ENCODE data around the gene PRDM16. TPM values are rescaled to one million over a fixed set of nuclear protein-coding genes. Genes with fewer than 3 reads are reported as not detected.
A peak's percentile ranks its signal among the peaks of the same experiment; 100 is the strongest.

The PRDM16 gene
- total and polyA plus RNA-seq, 2 of the 13 experiments (the other 11 are each of a cell fraction or from before 2014, with no cell fraction given), result 0.15 to 0.81 TPM

DNA sequence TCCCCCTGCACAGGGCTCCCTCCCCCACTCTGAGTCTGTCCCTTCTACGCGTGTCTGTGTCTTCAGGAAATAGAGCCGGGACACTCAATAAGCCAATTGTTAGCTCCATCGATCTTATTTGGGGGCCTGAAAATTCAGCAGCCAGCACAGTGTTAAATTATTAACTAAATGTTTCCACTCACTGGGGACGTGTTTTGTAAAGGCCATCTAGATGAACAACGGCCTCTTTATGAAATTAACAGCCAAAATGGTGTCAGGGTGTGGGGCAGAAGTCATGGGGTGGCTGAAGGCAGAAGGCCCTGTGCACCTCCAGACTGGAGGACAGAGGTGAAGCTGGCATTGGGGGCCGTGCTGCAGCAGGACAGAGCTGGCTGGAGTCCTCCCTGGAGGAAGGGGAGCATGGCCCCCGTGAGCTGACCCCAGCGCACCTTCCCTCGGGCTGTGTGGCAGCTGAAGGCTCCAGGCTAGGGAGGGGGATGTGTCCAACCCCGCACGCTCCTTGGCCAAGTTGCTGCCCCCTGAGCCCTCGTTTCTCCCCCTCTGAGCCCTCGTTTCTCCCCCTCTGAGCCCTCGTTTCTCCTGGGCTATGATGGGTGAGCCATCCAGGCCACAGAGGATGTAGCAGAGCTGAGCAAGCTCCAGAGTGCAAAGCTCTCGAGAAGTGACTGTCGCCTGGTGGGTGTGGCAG, 271.7 kb downstream of the PRDM16 start (continued):
- no peak for TF ChIP-seq PRMT3 (CRISPR knock-in tag; IDR thresholded peaks at IDR 0.05; ENCODE audit: borderline replicate concordance, low read depth)
- no peak for TF ChIP-seq DNMT1 (CRISPR knock-in tag; IDR thresholded peaks at IDR 0.05)
- peak; percentile 90 for TF ChIP-seq SALL2 (CRISPR knock-in tag; IDR thresholded peaks at IDR 0.05)
- no peak for TF ChIP-seq KAT7 (CRISPR knock-in tag; IDR thresholded peaks at IDR 0.05; ENCODE audit: borderline replicate concordance)
- no peak for TF ChIP-seq SNRNP70 (IDR thresholded peaks at IDR 0.05; ENCODE audit: low read depth, low read length)
- TF ChIP-seq, protein P1, sequence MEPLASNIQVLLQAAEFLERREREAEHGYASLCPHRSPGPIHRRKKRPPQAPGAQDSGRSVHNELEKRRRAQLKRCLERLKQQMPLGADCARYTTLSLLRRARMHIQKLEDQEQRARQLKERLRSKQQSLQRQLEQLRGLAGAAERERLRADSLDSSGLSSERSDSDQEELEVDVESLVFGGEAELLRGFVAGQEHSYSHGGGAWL (CRISPR knock-in tag; IDR thresholded peaks at IDR 0.05), result no peak
- TF ChIP-seq ZNF75D (CRISPR knock-in tag; IDR thresholded peaks at IDR 0.05; ENCODE audit: borderline replicate concordance), result no peak
- TF ChIP-seq CEBPB (IDR thresholded peaks at IDR 0.05; ENCODE audit: borderline replicate concordance, low read depth, low read length), result no peak
- TF ChIP-seq SP4 (CRISPR knock-in tag; IDR thresholded peaks at IDR 0.05), result no peak; the same call in 1 of the 2 replicates
- TF ChIP-seq ISL2 (CRISPR knock-in tag; IDR thresholded peaks at IDR 0.05), result peak; percentile 62; the same call in 1 of the 2 replicates
- no peak for TF ChIP-seq ZNF180 (CRISPR knock-in tag; IDR thresholded peaks at IDR 0.05; ENCODE audit: borderline replicate concordance, low read depth)
- 0 out of 2 replicates have a peak, but pooled peaks have one; percentile 15 for TF ChIP-seq SOX13 (IDR thresholded peaks at IDR 0.05)
- peak in 1 of 2 experiments; percentile 71; a peak in 2 of 4 replicates for TF ChIP-seq SOX13 (CRISPR knock-in tag; conservative IDR thresholded peaks at IDR 0.05 in 1 of 2, IDR thresholded peaks at IDR 0.05 in 1 of 2)
- TF ChIP-seq XRCC5 (optimal IDR thresholded peaks at IDR 0.05; ENCODE audit: low read length), result no peak
- TF ChIP-seq, protein P2, sequence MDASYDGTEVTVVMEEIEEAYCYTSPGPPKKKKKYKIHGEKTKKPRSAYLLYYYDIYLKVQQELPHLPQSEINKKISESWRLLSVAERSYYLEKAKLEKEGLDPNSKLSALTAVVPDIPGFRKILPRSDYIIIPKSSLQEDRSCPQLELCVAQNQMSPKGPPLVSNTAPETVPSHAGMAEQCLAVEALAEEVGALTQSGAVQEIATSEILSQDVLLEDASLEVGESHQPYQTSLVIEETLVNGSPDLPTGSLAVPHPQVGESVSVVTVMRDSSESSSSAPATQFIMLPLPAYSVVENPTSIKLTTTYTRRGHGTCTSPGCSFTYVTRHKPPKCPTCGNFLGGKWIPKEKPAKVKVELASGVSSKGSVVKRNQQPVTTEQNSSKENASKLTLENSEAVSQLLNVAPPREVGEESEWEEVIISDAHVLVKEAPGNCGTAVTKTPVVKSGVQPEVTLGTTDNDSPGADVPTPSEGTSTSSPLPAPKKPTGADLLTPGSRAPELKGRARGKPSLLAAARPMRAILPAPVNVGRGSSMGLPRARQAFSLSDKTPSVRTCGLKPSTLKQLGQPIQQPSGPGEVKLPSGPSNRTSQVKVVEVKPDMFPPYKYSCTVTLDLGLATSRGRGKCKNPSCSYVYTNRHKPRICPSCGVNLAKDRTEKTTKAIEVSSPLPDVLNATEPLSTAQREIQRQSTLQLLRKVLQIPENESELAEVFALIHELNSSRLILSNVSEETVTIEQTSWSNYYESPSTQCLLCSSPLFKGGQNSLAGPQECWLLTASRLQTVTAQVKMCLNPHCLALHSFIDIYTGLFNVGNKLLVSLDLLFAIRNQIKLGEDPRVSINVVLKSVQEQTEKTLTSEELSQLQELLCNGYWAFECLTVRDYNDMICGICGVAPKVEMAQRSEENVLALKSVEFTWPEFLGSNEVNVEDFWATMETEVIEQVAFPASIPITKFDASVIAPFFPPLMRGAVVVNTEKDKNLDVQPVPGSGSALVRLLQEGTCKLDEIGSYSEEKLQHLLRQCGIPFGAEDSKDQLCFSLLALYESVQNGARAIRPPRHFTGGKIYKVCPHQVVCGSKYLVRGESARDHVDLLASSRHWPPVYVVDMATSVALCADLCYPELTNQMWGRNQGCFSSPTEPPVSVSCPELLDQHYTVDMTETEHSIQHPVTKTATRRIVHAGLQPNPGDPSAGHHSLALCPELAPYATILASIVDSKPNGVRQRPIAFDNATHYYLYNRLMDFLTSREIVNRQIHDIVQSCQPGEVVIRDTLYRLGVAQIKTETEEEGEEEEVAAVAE (CRISPR knock-in tag; IDR thresholded peaks at IDR 0.05; ENCODE audit: borderline replicate concordance), result 0 out of 2 replicates have a peak, but pooled peaks have one; percentile 25
- TF ChIP-seq ZNF468 (CRISPR knock-in tag; IDR thresholded peaks at IDR 0.05), result no peak
- TF ChIP-seq ZNF430 (CRISPR knock-in tag; IDR thresholded peaks at IDR 0.05), result no peak
- TF ChIP-seq SYNCRIP (IDR thresholded peaks at IDR 0.05; ENCODE audit: insufficient read depth, low read depth, low read length), result no peak
- TF ChIP-seq, protein P3, sequence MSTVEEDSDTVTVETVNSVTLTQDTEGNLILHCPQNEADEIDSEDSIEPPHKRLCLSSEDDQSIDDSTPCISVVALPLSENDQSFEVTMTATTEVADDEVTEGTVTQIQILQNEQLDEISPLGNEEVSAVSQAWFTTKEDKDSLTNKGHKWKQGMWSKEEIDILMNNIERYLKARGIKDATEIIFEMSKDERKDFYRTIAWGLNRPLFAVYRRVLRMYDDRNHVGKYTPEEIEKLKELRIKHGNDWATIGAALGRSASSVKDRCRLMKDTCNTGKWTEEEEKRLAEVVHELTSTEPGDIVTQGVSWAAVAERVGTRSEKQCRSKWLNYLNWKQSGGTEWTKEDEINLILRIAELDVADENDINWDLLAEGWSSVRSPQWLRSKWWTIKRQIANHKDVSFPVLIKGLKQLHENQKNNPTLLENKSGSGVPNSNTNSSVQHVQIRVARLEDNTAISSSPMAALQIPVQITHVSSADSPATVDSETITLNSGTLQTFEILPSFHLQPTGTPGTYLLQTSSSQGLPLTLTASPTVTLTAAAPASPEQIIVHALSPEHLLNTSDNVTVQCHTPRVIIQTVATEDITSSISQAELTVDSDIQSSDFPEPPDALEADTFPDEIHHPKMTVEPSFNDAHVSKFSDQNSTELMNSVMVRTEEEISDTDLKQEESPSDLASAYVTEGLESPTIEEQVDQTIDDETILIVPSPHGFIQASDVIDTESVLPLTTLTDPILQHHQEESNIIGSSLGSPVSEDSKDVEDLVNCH (CRISPR knock-in tag; IDR thresholded peaks at IDR 0.05), result 0 out of 2 replicates have a peak, but pooled peaks have one; percentile 30
- TF ChIP-seq SMAD3 (CRISPR knock-in tag; IDR thresholded peaks at IDR 0.05), result 0 out of 2 replicates have a peak, but pooled peaks have one; percentile 39
